Ovary (tissue), 9 donors: ENCODE results near the gene DLEU7. TPM values are rescaled to one million over a fixed set of nuclear protein-coding genes. Genes with fewer than 3 reads are reported as not detected.

Experiments used
- DNase-seq, 5 donors: peaks; one replicate each; pipeline ENCODE4 v3.0.0-alpha.2; 2019 to 2020
- H3K27ac ChIP-seq, 2 donors: fragments of 200-600 bp; one replicate each; pipeline versions ENCODE4 v1.5.1 to v1.8.0; 2019 to 2022
- H3K27me3 ChIP-seq: fragments of 200-600 bp; one replicate; pipeline ENCODE4 v1.8.0; 2022
- H3K36me3 ChIP-seq: fragments of 200-600 bp; sonication (generic); one replicate; pipeline ENCODE4 v1.5.1; 2019
- H3K4me1 ChIP-seq: one replicate; pipeline ENCODE4 v1.8.1; 2013; ENCODE audit warnings: mild to moderate bottlenecking, moderate library complexity; ENCODE audit not compliant: insufficient read depth
- H3K4me3 ChIP-seq: fragments of 200-600 bp; sonication (generic); one replicate; pipeline ENCODE4 v1.5.1; 2017
- H3K9me3 ChIP-seq, 2 donors: fragments of 200-600 bp in 1 of 2; sonication (generic) in 1 of 2; one replicate each; pipeline versions ENCODE4 v1.5.1 to v1.8.1; 2013 to 2019; ENCODE audit warnings: mild to moderate bottlenecking in 1 of 2, moderate library complexity in 1 of 2
- CTCF ChIP-seq, 3 donors: fragments of 450-650 bp in 2 of 3; fragments of 200-600 bp in 1 of 3; IDR thresholded peaks; one replicate each; pipeline versions ENCODE4 v1.5.1 to v1.8.0; 2016 to 2022; ENCODE audit warnings: antibody characterized with exemption in 3 of 3, mild to moderate bottlenecking in 1 of 3
- EP300 ChIP-seq: sonication (generic); formaldehyde crosslinking; IDR thresholded peaks from one replicate; pipeline ENCODE4 v1.6.1; 2017; ENCODE audit warnings: antibody characterized with exemption
- POLR2A ChIP-seq: fragments of 450-650 bp; IDR thresholded peaks from one replicate; pipeline ENCODE4 v1.6.1; 2017; ENCODE audit warnings: antibody characterized with exemption, mild to moderate bottlenecking, moderate library complexity
- WGBS, 3 donors: extraction: QIAGEN DNeasy Blood & Tissue Kit in 1 of 3; methylation state at CpG; one replicate each; pipeline versions ENCODE4 v1.1.5 to v1.1.7; 2013 to 2017; 5-methylcytosine and 5-hydroxymethylcytosine counted together
- intact Hi-C, 4 donors: fragments of 100-400 bp; cut with DNase I; formaldehyde crosslinking; loops; one replicate each; pipeline versions ENCODE4 v1.11.0 to v1.15.1; 2022 to 2023
- polyA plus RNA-seq, 2 donors: library from polyadenylated mRNA; stranded (reverse); fragments of 200-250 nt in 1 of 2; fragments of 350-450 nt in 1 of 2; fragmentation: Illumina TruSeq in 1 of 2; extraction: RNeasy Lipid Tissue Mini Kit (QIAGEN cat#74804) in 1 of 2; gene quantifications; one replicate each; pipeline ENCODE4 v1.2.3, GENCODE V29; 2013 to 2014
- total RNA-seq, 7 donors: library from RNA; depleted of rRNA in 2 of 7; stranded (reverse); fragments of >200 nt in 2 of 7; fragmentation: NEBNext Ultra II Directional in 3 of 7; extraction: Animal tissue kit (Norgen Biotek cat#: 25700) in 3 of 7; gene quantifications; one replicate each; pipeline versions ENCODE4 v1.1.0 to v1.2.4, GENCODE V29; 2016 to 2023
- donor health status: DM: no; HTN: no; CAD: no; lungs with moderate emphysema.
- donor health status: DM: no; HTN: no; CAD: no.
- donor health status: Bipolar disorder and iron deficiency.
- donor health status: DM: yes; HTN: yes; CAD: no.
- donor health status: DM: no; HTN: no; CAD: no.
- donor health status: DM: yes; HTN: yes; CAD: no.

DLEU7 gene
- total and polyA plus RNA-seq, 9 donors: 0.05 to 0.65 (median 0.24) TPM; not detected in 3

- intact Hi-C loops: no loop called here
- Histone ChIP-seq H3K9me3 (no peaks in the 10 kb centered on the region), H3K4me1 (no peaks in the 10 kb centered on the region), H3K36me3 (no peaks in the 10 kb centered on the region), H3K27me3 (no peaks in the 10 kb centered on the region), H3K4me3 (no peak overlapping the region), H3K27ac (no peak overlapping the region)
- WGBS, 3 donors: 69 to 80% (median 79%) methylated on average over 2 of the region's 2 CpGs
- DNase-seq: no peak
- TF ChIP-seq CTCF (IDR thresholded peaks at IDR 0.05) (no peak), POLR2A (no peak), EP300 (no peak)
These were observed 7.0 kb upstream of the DLEU7 start for GRCh38 chr13:50850445-50850844.

GRCh38 chr13:50847501-50847900 lies 4.0 kb upstream of the DLEU7 start:
- TF ChIP-seq CTCF (IDR thresholded peaks at IDR 0.05) (no peak), POLR2A (no peak), EP300 (no peak)
- intact Hi-C loops: no loop called here
- H3K4me1 ChIP-seq: peaks cover 5% of the 10 kb centered on the region
- H3K27me3 ChIP-seq: no peaks in the 10 kb centered on the region
- H3K27ac ChIP-seq: no peak overlapping the region
- H3K9me3 ChIP-seq: no peaks in the 10 kb centered on the region
- no peak overlapping the region for H3K4me3 ChIP-seq
- no peak for DNase-seq
- no peaks in the 10 kb centered on the region for H3K36me3 ChIP-seq
- WGBS, 3 donors: 79 to 88% (median 85%) methylated on average over 5 of the region's 5 CpGs

GRCh38 chr13:50846861-50847475 lies 3.5 kb upstream of the DLEU7 start:
- no peaks in the 10 kb centered on the region for H3K27me3 ChIP-seq
- no peak for DNase-seq
- no peaks in the 10 kb centered on the region for H3K36me3 ChIP-seq
- no peak for TF ChIP-seq POLR2A
- no peak for TF ChIP-seq CTCF (IDR thresholded peaks at IDR 0.05)
- TF ChIP-seq EP300: no peak
- intact Hi-C loops: no loop called here
- H3K4me1 ChIP-seq: peaks cover 5% of the 10 kb centered on the region
- 69 to 78% (median 74%) methylated on average over 5 of the region's 5 CpGs for WGBS, 3 donors
- H3K4me3 ChIP-seq: no peak overlapping the region
- no peak overlapping the region for H3K27ac ChIP-seq
- H3K9me3 ChIP-seq: no peaks in the 10 kb centered on the region

GRCh38 chr13:50845211-50845610 lies 1.7 kb upstream of the DLEU7 start:
- Histone ChIP-seq H3K27me3 (no peaks in the 10 kb centered on the region), H3K36me3 (no peaks in the 10 kb centered on the region), H3K4me1 (peaks cover 5% of the 10 kb centered on the region), H3K9me3 (no peaks in the 10 kb centered on the region), H3K27ac (no peak overlapping the region), H3K4me3 (no peak overlapping the region)
- intact Hi-C loops: no loop called here
- DNase-seq: no peak
- 50 to 54% (median 52%) methylated on average over 1 of the region's 1 CpG for WGBS, 3 donors
- no peak for TF ChIP-seq POLR2A
- no peak for TF ChIP-seq EP300
- TF ChIP-seq CTCF (IDR thresholded peaks at IDR 0.05): no peak
